ENCODE data around the gene RAB3B.

- no peak for TF ChIP-seq CTCF (IDR thresholded peaks at IDR 0.05; ENCODE audit: low read length)
- TF ChIP-seq EZH2 (IDR thresholded peaks at IDR 0.05; ENCODE audit: borderline replicate concordance, low read length), result no peak
Observed at GRCh38 chr1:51933344-51933743, 57.2 kb downstream of the RAB3B start.
